ENCODE data around the gene PDLIM7. TPM values are rescaled to one million over a fixed set of nuclear protein-coding genes. Genes with fewer than 3 reads are reported as not detected.

Gene PDLIM7
- total and polyA plus RNA-seq, 2 donors (not counting 3 experiments of a cell fraction or from before 2014, with no cell fraction given) = 314 to 318 TPM

- dilution Hi-C loops (cut with MboI; ENCODE audit: extremely low pct_ligation_motif_present, low sequenced_read_pairs) = no loop called here
- FAIRE-seq (no peak), DNase-seq (ENCODE audit: low read depth, low spot score) (no peak)
- Histone ChIP-seq H3K9ac (replicated peaks; ENCODE audit: extremely low read depth, insufficient read depth, low read length) (no peak overlapping the region), H3K4me2 (ENCODE audit: insufficient read depth, low read length) (no peak overlapping the region), H3K79me2 (ENCODE audit: control insufficient read depth, insufficient read depth, low read length) (peaks cover 6% of the 10 kb centered on the region), H3K4me3 (replicated peaks in 1 of 3; ENCODE audit: insufficient read depth in 1 of 3, low read depth in 1 of 3, low read length in 3 of 3) (no peak overlapping the region), H3K4me1 (ENCODE audit: control insufficient read depth, extremely low read depth, insufficient read depth, low read length) (peaks cover 9% of the 10 kb centered on the region), H3K9me1 (replicated peaks; ENCODE audit: control insufficient read depth, extremely low read depth, insufficient read depth, low read length) (no peaks in the 10 kb centered on the region), H2AFZ (ENCODE audit: low read depth, low read length) (no peak overlapping the region), H3K27ac (ENCODE audit: insufficient read depth, low read depth, low read length) (no peak overlapping the region), H4K20me1 (replicated peaks; ENCODE audit: control insufficient read depth, extremely low read depth, insufficient read depth, low read length) (no peaks in the 10 kb centered on the region), H3K9me3 (replicated peaks; ENCODE audit: control insufficient read depth, insufficient read depth, low read length) (no peaks in the 10 kb centered on the region), H3K27me3 (ENCODE audit: control insufficient read depth in 2 of 2, insufficient read depth in 2 of 2, low read length in 2 of 2) (no peaks in the 10 kb centered on the region), H3K36me3 (ENCODE audit: control insufficient read depth in 2 of 2, extremely low read depth in 1 of 2, insufficient read depth in 2 of 2, low read length in 2 of 2) (peaks cover 9 to 40% of the 10 kb centered on the region in 2 experiments)
- ChIA-PET POLR2A (interaction anchor here (2.5 kb wide), 1 partner anchor 13 kb away, joined by 15 read pairs; the partner anchor contains the start of gene PDLIM7), CTCF (interaction anchor here (3.8 kb wide), 1 partner anchor 10 kb away, joined by 22 read pairs; no protein-coding TSS in a partner anchor)
- intact Hi-C loops (cut with micrococcal nuclease) = no loop called here
- BruUV-seq (replicated peaks) = no TSS peak
- TF ChIP-seq POLR2AphosphoS5 (IDR thresholded peaks at IDR 0.05; ENCODE audit: insufficient read depth, low read depth, low read length) (no peak), JUN (IDR thresholded peaks at IDR 0.05; ENCODE audit: borderline replicate concordance, insufficient read depth, insufficient read length, low read depth) (no peak), EZH2 (IDR thresholded peaks at IDR 0.05; ENCODE audit: borderline replicate concordance, low read depth, low read length, severe bottlenecking) (no peak), POLR2A (IDR thresholded peaks at IDR 0.05; ENCODE audit: low read depth, low read length) (no peak)
Measured at GRCh38 chr5:177510567-177511053, 13.2 kb upstream of the PDLIM7 start.

GRCh38 chr5:177509991-177510566 lies 12.7 kb upstream of the PDLIM7 start:
- dilution Hi-C loops (cut with MboI; ENCODE audit: extremely low pct_ligation_motif_present, low sequenced_read_pairs) (no loop called here), intact Hi-C loops (cut with micrococcal nuclease) (loop anchor here (1.0 kb wide), 1 partner anchor 13 kb away; the partner anchor contains the start of gene PDLIM7)
- ChIA-PET CTCF (interaction anchor here (2.2 to 3.8 kb wide), 2 partner anchors 10 to 19 kb away, joined by 6 to 22 read pairs; no protein-coding TSS in a partner anchor), POLR2A (interaction anchor here (2.5 kb wide), 1 partner anchor 13 kb away, joined by 15 read pairs; the partner anchor contains the start of gene PDLIM7)
- Histone ChIP-seq H3K27me3 (ENCODE audit: control insufficient read depth in 2 of 2, insufficient read depth in 2 of 2, low read length in 2 of 2) (no peaks in the 10 kb centered on the region), H3K9me1 (replicated peaks; ENCODE audit: control insufficient read depth, extremely low read depth, insufficient read depth, low read length) (no peaks in the 10 kb centered on the region), H3K4me1 (ENCODE audit: control insufficient read depth, extremely low read depth, insufficient read depth, low read length) (peaks cover 9% of the 10 kb centered on the region), H3K9ac (replicated peaks; ENCODE audit: extremely low read depth, insufficient read depth, low read length) (no peak overlapping the region), H3K79me2 (ENCODE audit: control insufficient read depth, insufficient read depth, low read length) (peaks cover 3% of the 10 kb centered on the region), H3K4me2 (ENCODE audit: insufficient read depth, low read length) (no peak overlapping the region), H2AFZ (ENCODE audit: low read depth, low read length) (no peak overlapping the region), H4K20me1 (replicated peaks; ENCODE audit: control insufficient read depth, extremely low read depth, insufficient read depth, low read length) (no peaks in the 10 kb centered on the region), H3K27ac (ENCODE audit: insufficient read depth, low read depth, low read length) (no peak overlapping the region), H3K9me3 (replicated peaks; ENCODE audit: control insufficient read depth, insufficient read depth, low read length) (no peaks in the 10 kb centered on the region), H3K4me3 (replicated peaks in 1 of 3; ENCODE audit: insufficient read depth in 1 of 3, low read depth in 1 of 3, low read length in 3 of 3) (no peak overlapping the region), H3K36me3 (ENCODE audit: control insufficient read depth in 2 of 2, extremely low read depth in 1 of 2, insufficient read depth in 2 of 2, low read length in 2 of 2) (peaks cover 9 to 39% of the 10 kb centered on the region in 2 experiments)
- BruUV-seq (replicated peaks) = no TSS peak
- DNase-seq (ENCODE audit: low read depth, low spot score) = no peak
- no peak for FAIRE-seq
- TF ChIP-seq POLR2A (IDR thresholded peaks at IDR 0.05; ENCODE audit: low read depth, low read length) (no peak), FOS (IDR thresholded peaks at IDR 0.05; ENCODE audit: borderline replicate concordance, insufficient read depth, low read length) (no peak), MAX (IDR thresholded peaks at IDR 0.05; ENCODE audit: insufficient read depth, insufficient read length) (no peak), POLR2AphosphoS5 (IDR thresholded peaks at IDR 0.05; ENCODE audit: insufficient read depth, low read depth, low read length) (no peak), EZH2 (IDR thresholded peaks at IDR 0.05; ENCODE audit: borderline replicate concordance, low read depth, low read length, severe bottlenecking) (no peak), GATA2 (IDR thresholded peaks at IDR 0.05; ENCODE audit: insufficient read depth, insufficient read length, low read depth, low read length) (no peak), MYC (IDR thresholded peaks at IDR 0.05; ENCODE audit: low read depth, low read length) (no peak), CTCF (IDR thresholded peaks at IDR 0.05; ENCODE audit: extremely low read depth in 1 of 2, insufficient read depth in 1 of 2, low read depth in 1 of 2, low read length in 2 of 2) (no peak), JUN (IDR thresholded peaks at IDR 0.05; ENCODE audit: borderline replicate concordance, insufficient read depth, insufficient read length, low read depth) (no peak)
